ENCODE measurements around the gene PPP1R36. TPM values are rescaled to one million over a fixed set of nuclear protein-coding genes. Genes with fewer than 3 reads are reported as not detected.

PPP1R36 gene
- total and polyA plus RNA-seq, 2 of the 8 experiments (the other 6 are each of a cell fraction or from before 2014, with no cell fraction given): 0.39 to 0.93 TPM

DNA sequence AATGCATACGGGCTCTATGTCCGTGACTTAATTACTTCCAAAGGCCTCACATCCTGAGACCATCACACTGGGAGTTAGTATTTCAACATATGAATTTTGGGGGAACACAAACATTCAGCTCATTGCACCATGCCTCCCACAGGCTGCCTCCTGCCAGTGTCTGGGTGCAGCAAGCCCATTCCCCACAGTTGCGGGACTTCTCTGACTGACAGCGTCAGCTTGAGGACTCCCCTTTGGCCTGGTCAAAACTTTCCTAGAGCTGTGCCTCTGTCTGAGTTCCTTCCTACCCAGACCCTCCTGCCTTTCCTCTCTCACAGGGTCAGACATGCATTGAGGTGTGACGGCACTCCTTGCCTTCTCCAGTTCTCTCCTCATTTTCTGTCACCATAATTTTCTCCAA is 27.4 kb downstream of the PPP1R36 start:
- Histone ChIP-seq H3K36me3 (ENCODE audit: control insufficient read depth in 2 of 4, insufficient read depth in 4 of 4, low read length in 3 of 4) (no peaks in the 10 kb centered on the region), H2BK15ac (ENCODE audit: low read length) (no peak overlapping the region), H2AK5ac (ENCODE audit: low read depth, low read length) (no peak overlapping the region), H3K9me3 (ENCODE audit: insufficient read depth in 2 of 2, low read depth in 1 of 2, low read length in 1 of 2) (no peaks in the 10 kb centered on the region), H3K27me3 (replicated peaks in 1 of 4; ENCODE audit: control insufficient read depth in 3 of 4, extremely low read depth in 1 of 4, insufficient read depth in 3 of 4, low read length in 3 of 4) (no peaks in the 10 kb centered on the region), H4K91ac (replicated peaks; ENCODE audit: insufficient read length, low read length) (no peak overlapping the region), H2BK120ac (replicated peaks; ENCODE audit: low read depth, low read length) (no peak overlapping the region), H4K20me1 (replicated peaks in 1 of 2; ENCODE audit: control insufficient read depth in 1 of 2, insufficient read depth in 2 of 2, low read length in 2 of 2) (no peaks in the 10 kb centered on the region), H3K79me2 (ENCODE audit: control insufficient read depth in 1 of 2, insufficient read depth in 2 of 2, low read length in 2 of 2) (no peaks in the 10 kb centered on the region), H3K23ac (ENCODE audit: insufficient read length) (no peak overlapping the region), H3K56ac (replicated peaks; ENCODE audit: insufficient read length, low read depth, low read length) (no peak overlapping the region), H2BK12ac (ENCODE audit: low read depth, low read length) (peak overlapping the region; percentile 77; the same call in 1 of the 2 replicates), H3K79me1 (ENCODE audit: low read depth, low read length) (no peaks in the 10 kb centered on the region), H3K27ac (ENCODE audit: low read depth, low read length) (no peak overlapping the region), H3K4ac (replicated peaks; ENCODE audit: insufficient read length, low read depth, low read length) (no peak overlapping the region), H2AFZ (ENCODE audit: low read length) (no peak overlapping the region), H3K9ac (replicated peaks in 1 of 4; ENCODE audit: extremely low read depth in 1 of 4, low read depth in 3 of 4, low read length in 3 of 4) (no peak overlapping the region), H2BK20ac (ENCODE audit: low read length) (no peak overlapping the region), H4K8ac (ENCODE audit: extremely low read depth, insufficient read depth, low read length) (peak overlapping the region; percentile 28; the same call in 1 of the 2 replicates), H3K4me1 (replicated peaks in 1 of 4; ENCODE audit: control insufficient read depth in 3 of 4, insufficient read depth in 4 of 4, low read length in 3 of 4) (peaks cover 5 to 22% (median 12%) of the 10 kb centered on the region in 4 experiments; a peak in 6 of 7 replicates), H4K5ac (ENCODE audit: insufficient read length, low read depth, low read length) (no peak overlapping the region), H3K18ac (ENCODE audit: extremely low read depth, low read length) (no peak overlapping the region), H2BK5ac (ENCODE audit: low read depth, low read length) (0 out of 2 replicates have a peak overlapping the region, but pooled peaks have one; percentile 32), H3K23me2 (ENCODE audit: low read depth, low read length) (no peaks in the 10 kb centered on the region), H3K4me2 (ENCODE audit: insufficient read depth in 1 of 2, low read depth in 2 of 2, low read length in 2 of 2) (no peak overlapping the region), H3K14ac (ENCODE audit: insufficient read length) (no peak overlapping the region), H3K4me3 (ENCODE audit: extremely low read depth in 1 of 4, insufficient read depth in 2 of 4, low read depth in 3 of 4, low read length in 4 of 4) (no peak overlapping the region)
- WGBS, 2 experiments (ENCODE audit: extremely low coverage in 1 of 2, insufficient coverage in 1 of 2, insufficient read length in 1 of 2, insufficient replicate concordance in 2 of 2, low coverage in 1 of 2, low lambda C conversion rate in 2 of 2, missing lambda C conversion rate in 1 of 2): 92% methylated on average over 5 of the region's 5 CpGs; no CpG with 5 or more reads in 1 of the 2 experiments
- DNase-seq (ENCODE audit: low read depth in 1 of 2, low spot score in 2 of 2) (peak in 1 of 2 experiments; percentile 43), FAIRE-seq (no peak)
- CTCF ChIA-PET (ENCODE audit: partially characterized antibody): interaction anchor here (0.6 to 1.9 kb wide), 4 partner anchors 12 to 188 kb away, joined by 3 to 7 read pairs (median 4); no protein-coding TSS in a partner anchor
- no peak for TF ChIP-seq CHD1 (IDR thresholded peaks at IDR 0.05; ENCODE audit: low read depth, low read length)
- no peak for TF ChIP-seq CREB1 (IDR thresholded peaks at IDR 0.05)
- no peak for TF ChIP-seq RNF2 (IDR thresholded peaks at IDR 0.05; ENCODE audit: borderline replicate concordance, low read depth, low read length, missing control alignments, poor library complexity, severe bottlenecking)
- TF ChIP-seq BACH1 (IDR thresholded peaks at IDR 0.05; ENCODE audit: low read length): no peak
- TF ChIP-seq RXRA (IDR thresholded peaks at IDR 0.05; ENCODE audit: insufficient read depth, low read depth, low read length): no peak
- TF ChIP-seq CEBPB (IDR thresholded peaks at IDR 0.05; ENCODE audit: low read depth, low read length): no peak
- TF ChIP-seq GABPA (IDR thresholded peaks at IDR 0.05; ENCODE audit: borderline replicate concordance, insufficient read depth, low read length): no peak
- TF ChIP-seq POLR2A (IDR thresholded peaks at IDR 0.05; ENCODE audit: control extremely low read depth in 1 of 2, low read depth in 2 of 2, low read length in 2 of 2): no peak
- POLR2A ChIA-PET (ENCODE audit: partially characterized antibody): interaction anchor here (1.0 to 2.1 kb wide), 2 partner anchors 37 to 38 kb away, joined by 3 to 6 read pairs; partner anchors contain the start of gene HSPA2
